Neutrophil (primary cell): ENCODE measurements around the gene ZNF682.
"Not testable (repeated sequence)": the region's sequence is repeated elsewhere in the genome, so short reads cannot be mapped to it uniquely, and the experiment has no call there.

Source experiments
- H3K27ac ChIP-seq: fragments of 200-600 bp; sonication (generic); 2 replicates; pipeline ENCODE4 v1.5.1; 2016; ENCODE audit warnings: mild to moderate bottlenecking, moderate library complexity
- H3K27me3 ChIP-seq: fragments of 200-600 bp; sonication (generic); 2 replicates; pipeline ENCODE4 v1.6.0; 2016; ENCODE audit warnings: mild to moderate bottlenecking
- H3K36me3 ChIP-seq: fragments of 200-600 bp; sonication (generic); 2 replicates; pipeline ENCODE4 v1.5.1; 2017
- H3K4me1 ChIP-seq, 2 experiments: fragments of 200-600 bp in 1 of 2; sonication (generic) in 1 of 2; 1 replicate in 1 of 2; 2 replicates in 1 of 2; pipeline versions ENCODE4 v1.5.1 to v1.6.1; 2013 to 2016; ENCODE audit warnings: low read depth in 1 of 2, low read length in 1 of 2, mild to moderate bottlenecking in 1 of 2, moderate library complexity in 1 of 2; ENCODE audit not compliant: control insufficient read depth in 1 of 2, insufficient read depth in 1 of 2
- H3K4me3 ChIP-seq, 2 experiments: fragments of 200-600 bp in 1 of 2; sonication (generic) in 1 of 2; 1 replicate in 1 of 2; 2 replicates in 1 of 2; pipeline ENCODE4 v1.5.1; 2013 to 2016; ENCODE audit warnings: low read depth in 1 of 2, low read length in 1 of 2, mild to moderate bottlenecking in 1 of 2, moderate library complexity in 1 of 2
- H3K9me3 ChIP-seq: fragments of 200-600 bp; sonication (generic); 2 replicates; pipeline ENCODE4 v1.5.1; 2016
- TF ChIP-seq, protein P1 (sequence below): fragments of 200-600 bp; sonication (generic); IDR thresholded peaks from 2 replicates; pipeline ENCODE4 v1.5.1; 2016; ENCODE audit warnings: antibody characterized with exemption

Gene ZNF682

GRCh38 chr19:20060282-20060681, 21.0 kb upstream of the ZNF682 start:
- no peak overlapping the region for H3K27ac ChIP-seq
- no peaks in the 10 kb centered on the region for H3K9me3 ChIP-seq
- no peaks in the 10 kb centered on the region for H3K27me3 ChIP-seq
- H3K4me1 ChIP-seq = no peaks in the 10 kb centered on the region
- H3K36me3 ChIP-seq = no peaks in the 10 kb centered on the region
- H3K4me3 ChIP-seq = no peak overlapping the region
- TF ChIP-seq, protein P1, sequence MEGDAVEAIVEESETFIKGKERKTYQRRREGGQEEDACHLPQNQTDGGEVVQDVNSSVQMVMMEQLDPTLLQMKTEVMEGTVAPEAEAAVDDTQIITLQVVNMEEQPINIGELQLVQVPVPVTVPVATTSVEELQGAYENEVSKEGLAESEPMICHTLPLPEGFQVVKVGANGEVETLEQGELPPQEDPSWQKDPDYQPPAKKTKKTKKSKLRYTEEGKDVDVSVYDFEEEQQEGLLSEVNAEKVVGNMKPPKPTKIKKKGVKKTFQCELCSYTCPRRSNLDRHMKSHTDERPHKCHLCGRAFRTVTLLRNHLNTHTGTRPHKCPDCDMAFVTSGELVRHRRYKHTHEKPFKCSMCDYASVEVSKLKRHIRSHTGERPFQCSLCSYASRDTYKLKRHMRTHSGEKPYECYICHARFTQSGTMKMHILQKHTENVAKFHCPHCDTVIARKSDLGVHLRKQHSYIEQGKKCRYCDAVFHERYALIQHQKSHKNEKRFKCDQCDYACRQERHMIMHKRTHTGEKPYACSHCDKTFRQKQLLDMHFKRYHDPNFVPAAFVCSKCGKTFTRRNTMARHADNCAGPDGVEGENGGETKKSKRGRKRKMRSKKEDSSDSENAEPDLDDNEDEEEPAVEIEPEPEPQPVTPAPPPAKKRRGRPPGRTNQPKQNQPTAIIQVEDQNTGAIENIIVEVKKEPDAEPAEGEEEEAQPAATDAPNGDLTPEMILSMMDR = no peak

DNA sequence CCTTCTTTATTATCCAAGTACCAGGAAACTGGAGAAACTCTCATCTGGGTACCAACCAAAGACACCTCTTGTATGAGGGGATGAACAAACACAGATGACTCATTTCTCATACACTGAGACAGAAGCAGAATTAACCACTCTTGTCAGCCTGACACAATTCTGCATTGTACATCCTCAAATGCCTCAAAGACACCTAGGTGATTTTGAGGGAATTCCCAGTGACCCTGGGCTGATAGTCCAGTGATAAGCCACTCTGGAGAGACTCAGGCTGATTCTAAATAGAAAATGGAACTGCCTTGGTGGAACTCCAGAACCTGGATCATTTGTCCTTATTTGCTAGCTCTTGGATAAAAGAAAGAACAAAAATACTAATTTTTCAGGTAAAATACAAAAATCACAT, 19.4 kb upstream of the ZNF682 start:
- not testable (repeated sequence) for H3K4me1 ChIP-seq, H3K27me3 ChIP-seq, H3K9me3 ChIP-seq, H3K4me3 ChIP-seq, H3K27ac ChIP-seq, H3K36me3 ChIP-seq

DNA sequence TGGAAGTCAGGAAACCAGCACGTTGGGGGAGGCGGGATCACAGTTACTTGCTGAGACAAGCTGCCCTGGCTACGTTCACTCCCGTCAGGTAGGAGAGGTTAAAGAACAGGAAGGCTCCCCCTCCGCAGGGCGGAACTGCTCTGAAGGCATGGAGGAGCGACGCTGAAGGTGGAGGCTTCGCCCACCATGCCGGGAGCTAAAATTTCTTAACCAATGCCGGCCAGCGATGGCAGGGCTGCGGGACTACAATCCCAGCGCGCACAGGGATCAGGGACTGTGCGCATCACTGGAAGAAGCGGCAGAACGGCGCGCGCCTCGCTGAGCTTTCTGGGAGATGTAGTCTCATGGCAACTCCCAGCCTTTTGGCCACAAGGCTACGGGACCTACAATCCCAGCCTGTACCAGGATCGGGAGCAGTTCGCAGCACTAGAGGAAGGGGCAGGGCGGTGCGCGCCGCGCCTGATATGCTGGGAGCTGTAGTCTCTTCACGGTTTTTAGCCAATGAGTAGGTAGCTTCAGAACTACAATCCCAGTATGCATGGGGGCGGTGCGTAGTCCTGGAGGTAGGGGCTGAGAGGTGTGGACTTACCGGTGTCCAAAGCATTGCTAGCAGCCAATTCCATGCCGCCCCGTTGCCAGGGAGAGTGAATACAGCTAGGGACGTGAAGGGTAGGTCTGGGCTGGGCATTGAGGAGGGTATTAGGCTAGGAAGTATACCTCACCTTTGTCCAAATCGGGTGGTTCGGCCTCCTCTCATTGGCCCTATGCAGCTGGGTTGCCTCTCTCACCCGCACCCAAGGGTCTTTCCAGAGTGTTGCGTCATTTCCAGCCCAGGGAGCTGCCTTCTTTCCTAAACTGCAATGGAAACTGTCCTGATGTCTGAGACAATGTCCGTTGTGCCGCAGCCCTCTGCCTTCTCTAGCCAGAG, 12.8 kb upstream of the ZNF682 start:
- Histone ChIP-seq H3K27ac (no peak overlapping the region), H3K4me1 (peaks cover 8 to 13% of the 10 kb centered on the region in 2 experiments), H3K36me3 (no peaks in the 10 kb centered on the region), H3K4me3 (peak overlapping the region; percentile 46 to 66), H3K27me3 (no peaks in the 10 kb centered on the region), H3K9me3 (no peaks in the 10 kb centered on the region)
- TF ChIP-seq, protein P1 = no peak

DNA sequence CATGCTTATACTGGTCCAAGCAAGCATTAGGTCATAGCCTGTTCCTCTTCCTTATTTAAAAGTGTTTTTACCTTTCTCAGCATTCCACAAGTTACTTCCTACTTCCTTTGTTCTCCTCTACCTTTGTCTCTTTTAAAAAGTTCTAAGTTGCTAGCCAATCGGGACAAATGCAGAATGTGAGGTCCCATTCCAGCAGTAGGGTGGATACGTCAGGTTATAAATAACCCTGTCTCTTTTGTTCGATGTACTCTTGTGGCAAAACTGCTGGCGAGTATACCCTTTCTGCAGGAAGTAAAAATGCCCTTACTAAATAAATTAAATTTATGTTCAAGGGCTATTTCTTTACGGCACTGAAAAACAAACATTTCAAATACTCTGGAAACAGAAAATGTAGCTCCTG, 6.4 kb upstream of the ZNF682 start:
- not testable (repeated sequence) for H3K4me1 ChIP-seq, H3K27ac ChIP-seq, H3K4me3 ChIP-seq, H3K36me3 ChIP-seq, H3K9me3 ChIP-seq, H3K27me3 ChIP-seq

- Histone ChIP-seq H3K27me3 (no peaks in the 10 kb centered on the region), H3K4me1 (no peaks in the 10 kb centered on the region), H3K27ac (no peak overlapping the region), H3K9me3 (peaks cover 4% of the 10 kb centered on the region), H3K4me3 (no peak overlapping the region), H3K36me3 (no peaks in the 10 kb centered on the region)
- TF ChIP-seq, protein P1 = no peak
These were observed 5.4 kb upstream of the ZNF682 start for GRCh38 chr19:20044663-20045062.

- peaks cover 14% of the 10 kb centered on the region for H3K27me3 ChIP-seq
- TF ChIP-seq, protein P1 = no peak
These were observed 725 bp downstream of the ZNF682 start for GRCh38 chr19:20038358-20039202.

More at GRCh38 chr19:20038358-20039202, 725 bp downstream of the ZNF682 start:
- no peak overlapping the region for H3K27ac ChIP-seq
- no peaks in the 10 kb centered on the region for H3K36me3 ChIP-seq
- H3K4me1 ChIP-seq = peaks cover 0 to 11% of the 10 kb centered on the region in 2 experiments
- peak overlapping the region; percentile 56 to 61 for H3K4me3 ChIP-seq
- H3K9me3 ChIP-seq = peaks cover 4% of the 10 kb centered on the region
